T-cell (primary cell): ENCODE data around the gene USH2A. TPM values are rescaled to one million over a fixed set of nuclear protein-coding genes. Genes with fewer than 3 reads are reported as not detected.
"Not testable (repeated sequence)": the region's sequence is repeated elsewhere in the genome, so short reads cannot be mapped to it uniquely, and the experiment has no call there.

Source experiments
- ATAC-seq, 4 experiments: fragments of 200-7000 bp in 3 of 4; fragments of 150-1000 bp in 1 of 4; cut with Tn5 transposase; replicated peaks in 1 of 4; 1 replicate in 3 of 4; 2 replicates in 1 of 4; pipeline ENCODE4 v1.10.0; 2021; ENCODE audit warnings: moderate library complexity in 3 of 4, mild to moderate bottlenecking in 2 of 4, moderate number of reproducible peaks in 1 of 4
- CTCF ChIA-PET, 2 donors: fragments of 300-600 bp; sonication (Branson Sonifier 250); formaldehyde crosslinking; loops; one replicate each; lab custom pipeline; 2022; ENCODE audit warnings: antibody characterized with exemption in 2 of 2; lab: Charles Lee
- POLR2A ChIA-PET, 2 donors: fragments of 300-600 bp; sonication (Branson Sonifier 250); formaldehyde crosslinking; loops; one replicate each; lab custom pipeline; 2022; ENCODE audit warnings: antibody characterized with exemption in 2 of 2; lab: Charles Lee
- DNase-seq, 35 experiments: peaks; one replicate each; pipeline versions ENCODE4 v3.0.0 to v3.0.0-alpha.2; 2013 to 2023
- H3K27ac ChIP-seq: one replicate; pipeline ENCODE4 v1.5.1; 2013; ENCODE audit warnings: low read length
- H3K27me3 ChIP-seq, 2 experiments: replicated peaks in 1 of 2; 1 replicate in 1 of 2; 2 replicates in 1 of 2; pipeline versions ENCODE4 v1.6.1 to v1.7.0; 2013; ENCODE audit warnings: low read length in 1 of 2, mixed read lengths in 1 of 2; ENCODE audit not compliant: control insufficient read depth in 2 of 2, insufficient read depth in 2 of 2; ENCODE audit errors: extremely low read depth in 1 of 2
- H3K36me3 ChIP-seq, 2 donors: 1 replicate in 1 of 2; 2 replicates in 1 of 2; pipeline versions ENCODE4 v1.6.1 to v1.7.0; 2013; ENCODE audit warnings: low read length in 1 of 2; ENCODE audit not compliant: control insufficient read depth in 2 of 2, insufficient read depth in 1 of 2; ENCODE audit errors: extremely low read depth in 1 of 2
- H3K4me1 ChIP-seq, 2 experiments: 1 replicate in 1 of 2; 2 replicates in 1 of 2; pipeline versions ENCODE4 v1.6.1 to v1.7.0; 2013; ENCODE audit warnings: low read length in 2 of 2, mixed read lengths in 1 of 2; ENCODE audit not compliant: insufficient read depth in 2 of 2, control insufficient read depth in 1 of 2; ENCODE audit errors: extremely low read depth in 1 of 2
- H3K4me3 ChIP-seq, 2 donors: 1 replicate in 1 of 2; 2 replicates in 1 of 2; pipeline versions ENCODE4 v1.5.1 to v1.7.0; 2013; ENCODE audit warnings: mild to moderate bottlenecking in 2 of 2, low read length in 1 of 2, moderate library complexity in 1 of 2; ENCODE audit not compliant: control insufficient read depth in 1 of 2; ENCODE audit errors: extremely low read depth in 1 of 2
- H3K9me3 ChIP-seq: 2 replicates; pipeline ENCODE4 v1.7.0; 2013
- H3K27ac Mint-ChIP-seq, 2 donors: one replicate each; pipeline ENCODE4 v1.8.0; 2020 to 2021; ENCODE audit warnings: mild to moderate bottlenecking in 2 of 2, mixed read lengths in 2 of 2
- H3K27me3 Mint-ChIP-seq, 2 donors: one replicate each; pipeline ENCODE4 v1.8.0; 2021 to 2022; ENCODE audit warnings: mixed read lengths in 2 of 2
- H3K36me3 Mint-ChIP-seq: one replicate; pipeline ENCODE4 v1.8.0; 2021; ENCODE audit warnings: mixed read lengths
- H3K4me1 Mint-ChIP-seq, 3 donors: one replicate each; pipeline ENCODE4 v1.8.0; 2020 to 2022; ENCODE audit warnings: mixed read lengths in 3 of 3, mild to moderate bottlenecking in 1 of 3
- H3K4me3 Mint-ChIP-seq, 3 donors: one replicate each; pipeline ENCODE4 v1.8.0; 2020 to 2022; ENCODE audit warnings: mild to moderate bottlenecking in 3 of 3, mixed read lengths in 3 of 3, moderate library complexity in 3 of 3
- H3K9me3 Mint-ChIP-seq, 3 donors: one replicate each; pipeline ENCODE4 v1.8.0; 2020 to 2022; ENCODE audit warnings: mixed read lengths in 3 of 3
- WGBS: methylation state at CpG from one replicate; pipeline ENCODE4 v1.1.5; 2013; ENCODE audit warnings: missing lambda C conversion rate; ENCODE audit not compliant: insufficient coverage; 5-methylcytosine and 5-hydroxymethylcytosine counted together
- total RNA-seq, 35 experiments: library from RNA in 6 of 35; stranded (reverse) in 6 of 35; fragments of 120-200 nt in 1 of 35; gene quantifications; one replicate each; pipeline versions ENCODE4 v1.2.1 to v1.2.4 and lab custom pipeline; 2013 to 2026

USH2A gene
- total RNA-seq, 5 donors from 2014 or later (not counting 1 experiment from before 2014, with no cell fraction given), result not detected

- no peaks in the 10 kb centered on the region for H3K9me3 ChIP-seq
- no CpG with 5 or more reads among the region's 3 CpGs for WGBS
- no peaks in the 10 kb centered on the region for H3K4me1 ChIP-seq
- no peaks in the 10 kb centered on the region for H3K27me3 Mint-ChIP-seq
- no peak overlapping the region for H3K4me3 Mint-ChIP-seq
- no peak overlapping the region for H3K4me3 ChIP-seq
- ChIA-PET CTCF (interaction anchor here in 1 of 2 donors (0.6 kb wide), 1 partner anchor 47 kb away, joined by 4 read pairs; no protein-coding TSS in a partner anchor), POLR2A (no interaction called here)
- H3K27ac ChIP-seq, result no peak overlapping the region
- no peaks in the 10 kb centered on the region for H3K36me3 ChIP-seq
- H3K36me3 Mint-ChIP-seq, result no peaks in the 10 kb centered on the region
- H3K4me1 Mint-ChIP-seq, result no peaks in the 10 kb centered on the region
- no peaks in the 10 kb centered on the region for H3K27me3 ChIP-seq
- peaks cover 6 to 25% (median 16%) of the 10 kb centered on the region in 3 donors for H3K9me3 Mint-ChIP-seq
- H3K27ac Mint-ChIP-seq, result no peak overlapping the region
- ATAC-seq, result no peak
- DNase-seq, result no peak
Measured at GRCh38 chr1:216020743-216021345, 402.4 kb downstream of the USH2A start.

- no peaks in the 10 kb centered on the region for H3K4me1 ChIP-seq
- H3K27me3 ChIP-seq, result no peaks in the 10 kb centered on the region
- H3K36me3 Mint-ChIP-seq, result no peaks in the 10 kb centered on the region
- no peak overlapping the region for H3K4me3 ChIP-seq
- DNase-seq (no peak), ATAC-seq (no peak)
- no peaks in the 10 kb centered on the region for H3K4me1 Mint-ChIP-seq
- H3K9me3 Mint-ChIP-seq, result peaks cover 9 to 34% (median 20%) of the 10 kb centered on the region in 3 donors
- H3K4me3 Mint-ChIP-seq, result no peak overlapping the region
- no peaks in the 10 kb centered on the region for H3K27me3 Mint-ChIP-seq
- ChIA-PET CTCF (no interaction called here), POLR2A (no interaction called here)
- H3K36me3 ChIP-seq, result no peaks in the 10 kb centered on the region
- no peak overlapping the region for H3K27ac ChIP-seq
- H3K9me3 ChIP-seq, result no peaks in the 10 kb centered on the region
- H3K27ac Mint-ChIP-seq, result no peak overlapping the region
- 100% methylated on average over 2 of the region's 3 CpGs for WGBS
Measured at GRCh38 chr1:216015116-216015515, 408.1 kb downstream of the USH2A start.

GRCh38 chr1:216014086-216014485 is 409.2 kb downstream of the USH2A start:
- 15% methylated on average over 2 of the region's 2 CpGs for WGBS
- CTCF ChIA-PET, result no interaction called here

GRCh38 chr1:216009456-216009855 is 413.8 kb downstream of the USH2A start:
- H3K9me3 Mint-ChIP-seq, result peaks cover 10 to 26% (median 13%) of the 10 kb centered on the region in 3 donors
- H3K4me1 Mint-ChIP-seq, H3K4me3 ChIP-seq, H3K27me3 ChIP-seq, CTCF ChIA-PET, H3K4me3 Mint-ChIP-seq, H3K36me3 ChIP-seq, ATAC-seq, H3K4me1 ChIP-seq, POLR2A ChIA-PET, H3K27ac Mint-ChIP-seq, H3K9me3 ChIP-seq, DNase-seq, H3K27me3 Mint-ChIP-seq, H3K36me3 Mint-ChIP-seq, H3K27ac ChIP-seq: not testable (repeated sequence)
- 92% methylated on average over 2 of the region's 10 CpGs for WGBS

More at GRCh38 chr1:216014086-216014485, 409.2 kb downstream of the USH2A start:
- Mint-ChIP-seq H3K27me3 (no peaks in the 10 kb centered on the region), H3K36me3 (no peaks in the 10 kb centered on the region), H3K27ac (no peak overlapping the region), H3K4me3 (no peak overlapping the region), H3K9me3 (peaks cover 12 to 34% (median 14%) of the 10 kb centered on the region in 3 donors), H3K4me1 (no peaks in the 10 kb centered on the region)
- H3K27me3 ChIP-seq, result no peaks in the 10 kb centered on the region
- POLR2A ChIA-PET, result no interaction called here
- no peaks in the 10 kb centered on the region for H3K9me3 ChIP-seq
- no peak overlapping the region for H3K27ac ChIP-seq
- no peak overlapping the region for H3K4me3 ChIP-seq
- no peaks in the 10 kb centered on the region for H3K4me1 ChIP-seq
- H3K36me3 ChIP-seq, result no peaks in the 10 kb centered on the region
- ATAC-seq, result no peak
- no peak for DNase-seq

GRCh38 chr1:216005916-216006315 is 417.3 kb downstream of the USH2A start:
- POLR2A ChIA-PET, result no interaction called here
- Histone ChIP-seq H3K9me3 (no peaks in the 10 kb centered on the region), H3K4me3 (no peak overlapping the region), H3K4me1 (no peaks in the 10 kb centered on the region), H3K27ac (no peak overlapping the region), H3K27me3 (no peaks in the 10 kb centered on the region), H3K36me3 (no peaks in the 10 kb centered on the region)
- no peak for DNase-seq
- H3K4me3 Mint-ChIP-seq, result no peak overlapping the region
- no peaks in the 10 kb centered on the region for H3K27me3 Mint-ChIP-seq
- no peak overlapping the region for H3K27ac Mint-ChIP-seq
- ATAC-seq, result no peak
- H3K9me3 Mint-ChIP-seq, result peaks cover 3 to 7% (median 6%) of the 10 kb centered on the region in 3 donors
- no peaks in the 10 kb centered on the region for H3K4me1 Mint-ChIP-seq
- H3K36me3 Mint-ChIP-seq, result no peaks in the 10 kb centered on the region
- CTCF ChIA-PET, result no interaction called here
- 94% methylated on average over 2 of the region's 2 CpGs for WGBS

GRCh38 chr1:215992620-215993019 is 430.6 kb downstream of the USH2A start:
- POLR2A ChIA-PET, result no interaction called here
- no peaks in the 10 kb centered on the region for H3K4me1 Mint-ChIP-seq
- no peaks in the 10 kb centered on the region for H3K27me3 Mint-ChIP-seq
- no peaks in the 10 kb centered on the region for H3K9me3 ChIP-seq
- no peaks in the 10 kb centered on the region for H3K36me3 ChIP-seq
- no peak overlapping the region for H3K27ac Mint-ChIP-seq
- DNase-seq (no peak), ATAC-seq (no peak)
- H3K4me3 Mint-ChIP-seq, result no peak overlapping the region
- no peaks in the 10 kb centered on the region for H3K27me3 ChIP-seq
- no CpG with 5 or more reads among the region's 3 CpGs for WGBS
- H3K36me3 Mint-ChIP-seq, result no peaks in the 10 kb centered on the region
- no peak overlapping the region for H3K27ac ChIP-seq
- no peaks in the 10 kb centered on the region for H3K4me1 ChIP-seq
- H3K4me3 ChIP-seq, result no peak overlapping the region
- CTCF ChIA-PET, result no interaction called here
- peaks cover 4 to 11% (median 6%) of the 10 kb centered on the region in 3 donors for H3K9me3 Mint-ChIP-seq
